Liver (tissue), 9 donors: ENCODE data around the gene KRTAP5-10. TPM values are rescaled to one million over a fixed set of nuclear protein-coding genes. Genes with fewer than 3 reads are reported as not detected.

Source experiments
- DNase-seq: peaks from one replicate; pipeline ENCODE4 v3.0.0-alpha.2; 2017; ENCODE audit warnings: low spot score
- H3K27ac ChIP-seq, 2 donors: one replicate each; pipeline ENCODE4 v1.7.0; 2013; ENCODE audit warnings: inconsistent platforms in 2 of 2, low read length in 2 of 2, control low read depth in 1 of 2, low read depth in 1 of 2, mild to moderate bottlenecking in 1 of 2
- H3K27me3 ChIP-seq, 4 donors: one replicate each; pipeline versions ENCODE4 v1.6.1 to v1.7.0; 2013; ENCODE audit warnings: low read length in 3 of 4, inconsistent platforms in 1 of 4, mild to moderate bottlenecking in 1 of 4, moderate library complexity in 1 of 4; ENCODE audit not compliant: control insufficient read depth in 4 of 4, insufficient read depth in 4 of 4
- H3K36me3 ChIP-seq, 4 donors: one replicate each; pipeline versions ENCODE4 v1.6.1 to v1.7.0; 2013; ENCODE audit warnings: low read length in 3 of 4, mild to moderate bottlenecking in 3 of 4, low read depth in 1 of 4, moderate library complexity in 1 of 4; ENCODE audit not compliant: control insufficient read depth in 4 of 4, insufficient read depth in 3 of 4
- H3K4me1 ChIP-seq, 4 donors: one replicate each; pipeline versions ENCODE4 v1.6.1 to v1.7.0; 2013; ENCODE audit warnings: low read length in 3 of 4, mild to moderate bottlenecking in 3 of 4, moderate library complexity in 1 of 4; ENCODE audit not compliant: control insufficient read depth in 4 of 4, insufficient read depth in 4 of 4
- H3K4me3 ChIP-seq, 3 donors: one replicate each; pipeline versions ENCODE4 v1.6.1 to v1.7.0; 2013; ENCODE audit warnings: low read length in 3 of 3, control low read depth in 1 of 3, low read depth in 1 of 3, mild to moderate bottlenecking in 1 of 3
- H3K9ac ChIP-seq, 2 donors: one replicate each; pipeline ENCODE4 v1.7.0; 2013; ENCODE audit warnings: low read length in 2 of 2, mild to moderate bottlenecking in 2 of 2, moderate library complexity in 2 of 2, control low read depth in 1 of 2, low read depth in 1 of 2
- H3K9me3 ChIP-seq, 4 donors: one replicate each; pipeline versions ENCODE4 v1.6.1 to v1.7.0; 2013; ENCODE audit warnings: low read length in 3 of 4; ENCODE audit not compliant: control insufficient read depth in 4 of 4
- ATF3 ChIP-seq: IDR thresholded peaks from 2 replicates; pipeline ENCODE4 v1.6.1; 2016; ENCODE audit warnings: antibody characterized with exemption
- EGR1 ChIP-seq, 2 donors: IDR thresholded peaks; 2 replicates each; pipeline ENCODE4 v1.6.1; 2016 to 2018; ENCODE audit warnings: antibody characterized with exemption in 2 of 2, low read depth in 2 of 2
- FOXA1 ChIP-seq: IDR thresholded peaks from 2 replicates; pipeline ENCODE4 v1.6.1; 2016; ENCODE audit warnings: antibody characterized with exemption
- GABPA ChIP-seq, 2 donors: IDR thresholded peaks in 1 of 2; conservative IDR thresholded peaks in 1 of 2; 2 replicates each; pipeline ENCODE4 v1.6.1; 2016; ENCODE audit warnings: antibody characterized with exemption in 2 of 2, mild to moderate bottlenecking in 1 of 2, moderate library complexity in 1 of 2
- HNF4A ChIP-seq, 2 donors: conservative IDR thresholded peaks; 2 replicates each; pipeline ENCODE4 v1.6.1; 2016; ENCODE audit warnings: antibody characterized with exemption in 2 of 2, mild to moderate bottlenecking in 2 of 2
- HNF4G ChIP-seq: IDR thresholded peaks from 2 replicates; pipeline ENCODE4 v1.6.1; 2016; ENCODE audit warnings: antibody characterized with exemption
- JUND ChIP-seq, 2 donors: IDR thresholded peaks; 2 replicates each; pipeline ENCODE4 v1.6.1; 2016; ENCODE audit warnings: antibody characterized with exemption in 2 of 2
- MAX ChIP-seq: IDR thresholded peaks from 2 replicates; pipeline ENCODE4 v1.6.1; 2016; ENCODE audit warnings: antibody characterized with exemption
- NR2F2 ChIP-seq: IDR thresholded peaks from 2 replicates; pipeline ENCODE4 v1.6.1; 2016; ENCODE audit warnings: antibody characterized with exemption
- RAD21 ChIP-seq, 2 donors: IDR thresholded peaks; 2 replicates each; pipeline ENCODE4 v1.6.1; 2016; ENCODE audit warnings: antibody characterized with exemption in 2 of 2, mild to moderate bottlenecking in 2 of 2
- REST ChIP-seq: IDR thresholded peaks from 2 replicates; pipeline ENCODE4 v1.6.1; 2016; ENCODE audit warnings: antibody characterized with exemption, mild to moderate bottlenecking
- RXRA ChIP-seq, 2 donors: IDR thresholded peaks; 2 replicates each; pipeline ENCODE4 v1.6.1; 2017 to 2018; ENCODE audit warnings: antibody characterized with exemption in 2 of 2, mild to moderate bottlenecking in 1 of 2
- SP1 ChIP-seq: IDR thresholded peaks from 2 replicates; pipeline ENCODE4 v1.6.1; 2018; ENCODE audit warnings: antibody characterized with exemption, mild to moderate bottlenecking
- TAF1 ChIP-seq: conservative IDR thresholded peaks from 2 replicates; pipeline ENCODE4 v1.6.1; 2016; ENCODE audit warnings: antibody characterized with exemption, mild to moderate bottlenecking
- ZBTB33 ChIP-seq: IDR thresholded peaks from 2 replicates; pipeline ENCODE4 v1.6.1; 2016; ENCODE audit warnings: antibody characterized with exemption
- WGBS: extraction: QIAGEN DNeasy Blood & Tissue Kit; methylation state at CpG from one replicate; pipeline ENCODE4 v1.1.7; 2013; 5-methylcytosine and 5-hydroxymethylcytosine counted together
- polyA plus RNA-seq, 2 donors: library from polyadenylated mRNA; stranded (reverse) in 1 of 2; unstranded in 1 of 2; fragments of 200-250 nt in 1 of 2; fragments of >200 nt in 1 of 2; fragmentation: Nextera tagmentation in 1 of 2; extraction: Ambion mirVana in 1 of 2; gene quantifications; one replicate each; pipeline versions ENCODE4 v1.2.1 to v1.2.3, GENCODE V29; 2013 to 2015
- total RNA-seq, 2 donors: library from RNA; depleted of rRNA; stranded (reverse); fragments of >200 nt; gene quantifications; one replicate each; pipeline ENCODE4 v1.2.3, GENCODE V29; 2014
- donor health status: healthy.
- donor health status: healthy.
- donor health status: healthy.
- donor health status: healthy.
- donor health status: healthy.

The KRTAP5-10 gene
- total and polyA plus RNA-seq, 4 donors: 0.14 TPM; not detected in 3

- TF ChIP-seq NR2F2: no peak
Observed at GRCh38 chr11:71555508-71555907, 9.9 kb upstream of the KRTAP5-10 start (continued).

- no peak for DNase-seq
- H3K27me3 ChIP-seq: no peaks in the 10 kb centered on the region
- H3K9ac ChIP-seq: no peak overlapping the region
- no peak for TF ChIP-seq REST
- TF ChIP-seq FOXA1: no peak
- no peak for TF ChIP-seq TAF1
- TF ChIP-seq ATF3: no peak
- TF ChIP-seq RXRA (IDR thresholded peaks at IDR 0.05): no peak
- no peak for TF ChIP-seq RAD21 (IDR thresholded peaks at IDR 0.05)
- H3K36me3 ChIP-seq: no peaks in the 10 kb centered on the region
- H3K27ac ChIP-seq: no peak overlapping the region
- no peaks in the 10 kb centered on the region for H3K9me3 ChIP-seq
- H3K4me1 ChIP-seq: no peaks in the 10 kb centered on the region
- WGBS: 97% methylated on average over 4 of the region's 4 CpGs
- no peak overlapping the region for H3K4me3 ChIP-seq
Observed at GRCh38 chr11:71556018-71556417, 9.3 kb upstream of the KRTAP5-10 start.

- Histone ChIP-seq H3K4me3 (no peak overlapping the region), H3K27ac (no peak overlapping the region), H3K9me3 (no peaks in the 10 kb centered on the region), H3K27me3 (no peaks in the 10 kb centered on the region), H3K4me1 (no peaks in the 10 kb centered on the region), H3K36me3 (no peaks in the 10 kb centered on the region), H3K9ac (no peak overlapping the region)
- TF ChIP-seq SP1: no peak
- no peak for TF ChIP-seq HNF4G
- no peak for TF ChIP-seq HNF4A (conservative IDR thresholded peaks at IDR 0.05)
- no peak for TF ChIP-seq JUND (IDR thresholded peaks at IDR 0.05)
- TF ChIP-seq RAD21 (IDR thresholded peaks at IDR 0.05): no peak
- TF ChIP-seq TAF1: no peak
- no peak for TF ChIP-seq REST
- no peak for TF ChIP-seq GABPA (IDR thresholded peaks at IDR 0.05 in 1 of 2, conservative IDR thresholded peaks at IDR 0.05 in 1 of 2)
- no peak for TF ChIP-seq MAX
- no peak for TF ChIP-seq RXRA (IDR thresholded peaks at IDR 0.05)
- TF ChIP-seq NR2F2: no peak
- TF ChIP-seq EGR1 (IDR thresholded peaks at IDR 0.05; ENCODE audit: low read depth in 2 of 2): no peak
- TF ChIP-seq ZBTB33: no peak
- DNase-seq: no peak
Observed at GRCh38 chr11:71557257-71557656, 8.1 kb upstream of the KRTAP5-10 start.
